Stimulated activated naive CD8-positive, alpha-beta T cell treated with anti-CD3 and anti-CD28 coated beads, Interleukin-15, Interleukin-2, amounts not matched to agents 100 U/mL and 50 U/mL, for 24 hours (primary cell): Measurements from ENCODE around the gene SLC16A8.

Source experiments
- ATAC-seq: fragments of 150-1000 bp; cut with Tn5 transposase; one replicate; pipeline ENCODE4 v1.10.0; 2021
- DNase-seq: peaks from one replicate; pipeline ENCODE4 v3.0.0; 2021

The SLC16A8 gene

DNA sequence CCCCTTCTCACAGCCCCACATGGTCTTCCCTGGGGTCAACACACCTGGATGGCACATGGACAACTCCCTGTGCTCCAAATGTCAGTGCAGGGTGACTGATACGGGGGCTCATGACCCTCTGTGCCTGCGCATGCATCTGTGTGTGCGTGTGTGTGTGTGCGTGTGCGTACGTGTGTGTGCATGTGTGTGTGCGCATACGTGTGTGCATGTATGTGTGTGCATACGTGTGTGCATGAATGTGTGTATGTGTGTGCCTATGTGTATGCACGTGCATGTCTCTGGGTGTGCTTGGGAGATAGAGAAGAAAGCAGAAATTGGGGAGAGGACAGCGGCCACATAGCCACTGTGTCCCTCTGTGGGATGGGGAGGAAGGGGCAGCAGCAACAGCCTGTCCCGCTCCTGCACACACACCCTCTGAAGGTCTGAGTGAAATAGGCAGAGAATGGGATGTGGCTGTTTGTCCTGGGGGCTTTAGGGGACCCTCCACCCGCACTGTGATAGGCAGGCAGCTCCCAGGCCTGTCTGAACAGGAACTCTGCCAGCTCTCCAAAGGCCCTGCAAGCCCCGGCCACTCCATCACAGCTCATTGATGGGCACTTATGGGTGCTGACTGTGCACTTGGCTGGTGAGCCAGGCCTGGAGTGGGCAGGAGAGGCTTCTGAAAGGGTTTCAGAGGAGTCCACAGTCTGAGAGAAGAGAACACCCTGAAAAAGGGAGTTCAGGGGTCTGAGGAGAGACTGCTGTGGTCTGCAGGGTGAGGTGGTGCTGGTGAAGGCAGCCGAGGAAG is 55.4 kb downstream of the SLC16A8 start:
- no peak for DNase-seq

More for the DNA sequence above, 55.4 kb downstream of the SLC16A8 start:
- no peak for ATAC-seq
